ENCODE data around the gene ARMC5. TPM values are rescaled to one million over a fixed set of nuclear protein-coding genes. Genes with fewer than 3 reads are reported as not detected.
"Not testable (repeated sequence)": the region's sequence is repeated elsewhere in the genome, so short reads cannot be mapped to it uniquely, and the experiment has no call there.

Gene ARMC5
- total RNA-seq, 2 experiments from 2014 or later = 13.7 to 14.3 TPM

DNA sequence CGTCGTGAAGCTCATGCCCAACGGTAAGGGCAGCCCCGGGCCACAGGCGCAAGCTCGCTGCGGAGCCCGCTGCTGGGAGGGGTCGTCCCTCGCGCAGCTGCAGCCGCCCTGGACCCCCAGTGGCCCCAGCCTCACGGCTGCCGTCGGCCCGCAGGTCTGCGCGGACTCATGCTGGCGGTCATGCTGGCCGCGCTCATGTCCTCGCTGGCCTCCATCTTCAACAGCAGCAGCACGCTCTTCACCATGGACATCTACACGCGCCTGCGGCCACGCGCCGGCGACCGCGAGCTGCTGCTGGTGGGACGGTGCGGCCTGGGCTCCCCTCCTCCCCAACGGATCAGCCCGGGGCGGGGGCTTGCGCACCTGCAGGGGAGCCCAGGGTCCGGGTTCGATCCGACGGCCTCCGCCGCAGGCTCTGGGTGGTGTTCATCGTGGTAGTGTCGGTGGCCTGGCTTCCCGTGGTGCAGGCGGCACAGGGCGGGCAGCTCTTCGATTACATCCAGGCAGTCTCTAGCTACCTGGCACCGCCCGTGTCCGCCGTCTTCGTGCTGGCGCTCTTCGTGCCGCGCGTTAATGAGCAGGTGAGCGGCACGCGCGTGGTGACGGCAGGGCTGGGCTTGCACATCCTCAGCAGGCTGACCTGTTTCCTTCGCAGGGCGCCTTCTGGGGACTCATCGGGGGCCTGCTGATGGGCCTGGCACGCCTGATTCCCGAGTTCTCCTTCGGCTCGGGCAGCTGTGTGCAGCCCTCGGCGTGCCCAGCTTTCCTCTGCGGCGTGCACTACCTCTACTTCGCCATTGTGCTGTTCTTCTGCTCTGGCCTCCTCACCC is 29.4 kb downstream of the ARMC5 start:
- Mint-ChIP-seq H3K27ac (no peak overlapping the region), H3K27me3 (no peaks in the 10 kb centered on the region), H3K4me3 (no peak overlapping the region), H3K36me3 (peaks cover 6% of the 10 kb centered on the region), H3K9me3 (no peaks in the 10 kb centered on the region), H3K4me1 (peaks cover 3% of the 10 kb centered on the region)
- no peak for DNase-seq

DNA sequence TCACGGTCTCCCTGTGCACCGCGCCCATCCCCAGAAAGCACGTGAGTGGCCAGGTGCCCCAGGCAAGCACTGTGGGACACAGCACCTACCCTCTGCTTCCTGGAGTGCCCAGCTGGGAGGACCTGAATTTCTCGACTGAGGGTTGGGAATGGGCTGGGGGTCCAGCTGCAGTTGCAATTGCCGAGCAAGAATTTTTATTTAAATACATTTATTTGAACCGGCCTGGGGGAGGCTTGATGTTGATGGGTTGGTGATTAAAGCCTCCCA is 29.9 kb downstream of the ARMC5 start:
- no peak for DNase-seq
- peaks cover 6% of the 10 kb centered on the region for H3K36me3 Mint-ChIP-seq
- no peaks in the 10 kb centered on the region for H3K9me3 Mint-ChIP-seq
- no peak overlapping the region for H3K27ac Mint-ChIP-seq
- H3K4me1 Mint-ChIP-seq = peaks cover 3% of the 10 kb centered on the region
- no peak overlapping the region for H3K4me3 Mint-ChIP-seq
- no peaks in the 10 kb centered on the region for H3K27me3 Mint-ChIP-seq

DNA sequence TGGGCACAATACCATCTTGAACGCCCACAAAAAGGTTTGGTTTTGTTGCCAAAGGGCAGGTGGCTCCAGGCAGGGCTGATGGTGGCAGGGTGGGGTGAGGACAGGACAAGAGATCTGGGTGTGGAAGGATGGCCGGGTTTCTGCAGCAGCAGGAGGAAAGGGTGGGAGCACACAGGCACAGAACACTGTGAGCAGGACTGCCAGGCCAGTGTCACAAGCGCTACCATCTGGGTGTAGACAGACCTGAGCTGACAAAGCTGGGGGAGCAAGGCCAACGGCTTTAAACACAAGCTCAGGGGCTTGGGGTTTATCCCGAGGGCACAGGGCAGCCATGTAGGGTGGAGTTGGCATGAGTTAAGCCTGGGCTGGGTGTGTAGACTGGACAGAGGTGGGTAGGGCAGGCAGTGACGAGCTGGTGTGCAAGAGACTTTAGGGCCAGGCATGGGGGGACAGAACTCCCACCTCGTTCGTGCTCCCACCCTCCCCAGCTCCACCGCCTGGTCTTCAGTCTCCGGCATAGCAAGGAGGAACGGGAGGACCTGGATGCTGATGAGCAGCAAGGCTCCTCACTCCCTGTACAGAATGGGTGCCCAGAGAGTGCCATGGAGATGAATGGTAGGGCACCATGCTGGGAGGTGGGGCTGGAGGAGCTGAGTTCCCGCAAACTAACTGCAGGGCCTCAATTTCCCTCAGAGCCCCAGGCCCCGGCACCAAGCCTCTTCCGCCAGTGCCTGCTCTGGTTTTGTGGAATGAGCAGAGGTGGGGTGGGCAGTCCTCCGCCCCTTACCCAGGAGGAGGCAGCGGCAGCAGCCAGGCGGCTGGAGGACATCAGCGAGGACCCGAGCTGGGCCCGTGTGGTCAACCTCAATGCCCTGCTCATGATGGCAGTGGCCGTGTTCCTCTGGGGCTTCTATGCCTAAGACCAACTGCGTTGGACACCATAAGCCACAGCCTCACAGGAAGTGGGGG is 30.6 kb downstream of the ARMC5 start:
- Mint-ChIP-seq H3K27me3 (no peaks in the 10 kb centered on the region), H3K4me3 (no peak overlapping the region), H3K36me3 (peaks cover 6% of the 10 kb centered on the region), H3K9me3 (no peaks in the 10 kb centered on the region), H3K27ac (no peak overlapping the region), H3K4me1 (peaks cover 3% of the 10 kb centered on the region)
- DNase-seq = no peak

DNA sequence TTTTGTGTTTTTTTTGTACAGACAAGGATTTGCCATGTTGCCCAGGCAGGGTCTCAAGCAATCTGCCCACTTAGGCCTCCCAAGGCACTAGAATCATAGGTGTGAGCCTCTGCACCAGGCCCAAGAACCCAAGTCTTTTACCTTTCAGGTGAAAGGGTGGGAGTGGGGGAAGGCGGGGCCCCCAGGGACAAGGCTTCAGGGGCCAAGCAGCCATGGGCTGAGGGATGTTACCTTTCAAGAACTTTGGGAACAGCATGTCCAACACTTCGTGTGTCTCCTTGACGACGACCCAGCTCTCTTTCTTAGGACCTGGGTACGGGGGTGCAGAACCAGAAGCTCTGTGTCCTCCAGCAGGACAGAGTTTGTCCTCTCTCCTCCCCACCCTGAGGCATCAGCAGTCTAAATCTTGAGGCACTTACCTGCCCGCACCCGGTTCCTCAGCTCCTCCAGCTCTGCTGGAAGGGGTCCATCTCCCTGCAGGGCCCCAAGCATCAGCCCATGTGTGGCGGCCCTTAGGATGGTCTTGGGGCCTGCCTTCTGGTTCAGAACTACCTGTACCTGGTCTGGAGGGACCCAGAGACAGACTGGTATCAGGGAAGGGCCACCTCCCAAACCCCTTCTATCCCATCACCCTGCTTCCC is 32.6 kb downstream of the ARMC5 start:
- peaks cover 3% of the 10 kb centered on the region for H3K4me1 Mint-ChIP-seq
- no peaks in the 10 kb centered on the region for H3K27me3 Mint-ChIP-seq
- H3K4me3 Mint-ChIP-seq = no peak overlapping the region
- no peak overlapping the region for H3K27ac Mint-ChIP-seq
- no peaks in the 10 kb centered on the region for H3K9me3 Mint-ChIP-seq
- DNase-seq = no peak
- H3K36me3 Mint-ChIP-seq = peaks cover 6% of the 10 kb centered on the region

DNA sequence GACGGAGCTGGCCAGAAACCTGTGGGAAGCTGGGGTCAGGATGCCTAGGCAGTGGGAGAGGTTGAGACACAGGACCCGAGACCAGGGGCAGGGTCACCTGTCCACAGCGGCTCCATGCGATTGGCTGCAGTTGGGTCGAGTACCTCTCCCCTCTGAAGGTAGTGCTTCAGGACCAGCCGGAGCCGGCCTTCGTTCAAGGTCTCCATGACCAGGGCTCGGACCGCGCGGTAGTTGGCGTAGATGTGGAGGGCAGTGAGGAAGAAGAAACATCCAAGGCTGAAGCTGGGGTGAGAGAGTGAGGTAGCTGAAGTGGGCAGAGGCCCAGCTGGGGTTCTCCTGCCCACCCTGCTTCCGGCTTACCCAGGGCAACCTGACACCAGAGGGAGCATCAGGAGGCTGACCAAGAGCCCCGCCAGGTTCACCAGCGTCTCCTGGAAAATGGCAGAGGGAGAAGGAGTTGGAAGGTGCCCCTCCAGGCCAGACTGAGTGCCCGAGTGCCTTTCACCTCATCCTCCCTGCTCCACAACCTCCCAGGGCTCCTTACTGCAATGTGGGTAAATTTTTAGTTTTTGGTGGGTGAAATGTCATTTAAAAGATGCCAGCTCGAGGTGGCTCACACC is 34.3 kb downstream of the ARMC5 start:
- peaks cover 6% of the 10 kb centered on the region for H3K36me3 Mint-ChIP-seq
- no peaks in the 10 kb centered on the region for H3K4me1 Mint-ChIP-seq
- no peak overlapping the region for H3K27ac Mint-ChIP-seq
- no peaks in the 10 kb centered on the region for H3K9me3 Mint-ChIP-seq
- H3K27me3 Mint-ChIP-seq = no peaks in the 10 kb centered on the region
- DNase-seq = no peak
- H3K4me3 Mint-ChIP-seq = no peak overlapping the region

DNA sequence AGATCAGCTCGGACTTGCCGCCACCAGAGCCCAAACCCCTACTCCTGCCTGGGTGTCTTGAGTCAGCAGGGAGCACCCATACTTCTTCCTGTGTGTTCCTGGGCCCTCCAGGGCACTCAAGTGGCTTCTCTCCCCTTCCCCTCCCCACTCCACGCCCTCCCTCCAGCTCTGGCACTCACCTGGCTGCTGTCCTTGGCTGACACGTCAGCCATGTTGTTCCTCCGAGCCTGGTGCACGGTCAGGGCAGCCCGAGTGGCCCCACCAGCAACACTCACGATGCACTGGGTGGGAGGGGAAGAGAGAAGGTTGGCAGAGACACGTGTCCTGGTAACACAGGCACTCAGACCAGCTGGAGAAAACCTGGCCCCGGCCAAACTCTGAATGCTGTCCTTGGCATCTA is 37.4 kb downstream of the ARMC5 start:
- H3K27me3 Mint-ChIP-seq = no peaks in the 10 kb centered on the region
- H3K27ac Mint-ChIP-seq = no peak overlapping the region
- H3K9me3 Mint-ChIP-seq = no peaks in the 10 kb centered on the region
- peaks cover 5% of the 10 kb centered on the region for H3K4me1 Mint-ChIP-seq
- H3K4me3 Mint-ChIP-seq = no peak overlapping the region
- DNase-seq = no peak
- peaks cover 5% of the 10 kb centered on the region for H3K36me3 Mint-ChIP-seq

DNA sequence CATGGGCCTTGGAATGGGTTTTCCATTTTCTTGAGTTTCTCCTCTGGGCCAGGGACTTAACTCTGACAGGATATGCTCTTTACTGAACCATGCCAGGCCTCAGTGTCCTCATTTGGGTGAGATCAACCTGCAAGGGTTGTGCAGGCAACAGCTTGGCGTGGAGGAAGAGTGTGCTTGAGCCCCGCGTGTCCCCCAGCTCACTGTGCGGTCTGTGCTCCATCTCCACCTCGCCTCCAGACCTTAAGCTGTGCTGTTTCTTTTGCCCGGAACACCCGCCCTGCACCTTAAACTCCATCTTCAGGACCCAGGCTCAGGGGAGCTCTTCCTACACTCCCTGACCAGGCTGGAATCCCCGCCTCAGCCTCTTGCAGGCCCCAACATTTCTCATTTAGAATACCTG is 39.2 kb downstream of the ARMC5 start:
- peaks cover 9% of the 10 kb centered on the region for H3K4me1 Mint-ChIP-seq
- H3K4me3 Mint-ChIP-seq = no peak overlapping the region
- H3K27me3 Mint-ChIP-seq = no peaks in the 10 kb centered on the region
- no peaks in the 10 kb centered on the region for H3K9me3 Mint-ChIP-seq
- no peak for DNase-seq
- peaks cover 2% of the 10 kb centered on the region for H3K36me3 Mint-ChIP-seq
- no peak overlapping the region for H3K27ac Mint-ChIP-seq

DNA sequence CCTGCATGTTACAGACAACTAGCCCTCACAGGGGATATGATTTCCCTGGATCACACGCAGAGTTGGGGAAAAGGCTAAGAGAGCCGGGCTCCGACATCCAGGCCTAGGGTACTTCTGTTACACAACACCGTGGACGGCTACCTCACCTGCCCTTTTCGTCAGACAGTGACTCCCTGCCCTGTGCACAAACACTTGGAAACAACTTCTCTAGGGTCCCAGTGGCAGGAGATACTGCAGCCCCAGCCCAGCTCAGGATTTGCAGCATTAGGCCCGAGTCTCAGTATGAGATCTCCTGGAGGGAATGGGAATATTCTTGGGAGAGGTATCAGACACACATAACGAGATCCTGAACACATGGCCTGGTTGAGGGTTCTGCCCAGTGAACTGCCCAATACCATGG is 40.6 kb downstream of the ARMC5 start:
- no peak for DNase-seq
- Mint-ChIP-seq H3K27me3 (no peaks in the 10 kb centered on the region), H3K9me3 (no peaks in the 10 kb centered on the region), H3K4me3 (no peak overlapping the region), H3K27ac (no peak overlapping the region), H3K4me1 (peaks cover 16% of the 10 kb centered on the region), H3K36me3 (peaks cover 7% of the 10 kb centered on the region)

DNA sequence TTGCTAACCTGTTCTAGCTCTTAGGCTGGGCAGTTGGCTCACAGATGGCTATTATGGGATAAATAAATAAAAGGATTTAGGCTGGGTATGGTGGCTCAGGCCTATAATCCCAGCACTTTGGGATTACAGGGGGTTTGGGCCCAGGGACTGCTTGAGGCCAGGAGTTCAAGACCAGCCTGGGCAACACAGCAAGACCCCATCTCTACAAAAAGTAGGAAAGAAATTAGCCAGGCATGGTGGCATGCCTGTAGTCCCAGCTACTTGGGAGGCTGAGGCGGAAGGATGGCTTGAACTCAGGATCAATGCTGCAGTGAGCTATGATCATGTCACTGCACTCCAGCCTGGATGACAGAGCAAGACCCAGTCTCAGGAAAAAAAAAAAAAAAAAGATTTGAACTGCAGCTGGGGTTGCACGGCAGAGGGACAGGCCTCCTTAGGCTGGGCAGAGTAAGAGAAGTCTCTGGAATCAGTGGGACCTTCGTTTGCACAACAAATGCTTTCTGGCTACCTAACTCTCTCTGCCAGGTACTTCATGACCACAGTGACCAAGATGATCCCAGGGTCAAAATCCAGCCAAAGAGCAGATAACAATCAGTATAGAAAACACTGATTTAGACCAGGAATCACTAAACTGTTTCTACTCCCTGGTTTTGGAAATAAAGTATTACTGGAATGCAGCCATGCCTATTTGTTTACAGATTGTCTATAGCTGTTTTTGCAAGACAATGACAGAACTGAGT is 42.1 kb downstream of the ARMC5 start:
- H3K27me3 Mint-ChIP-seq = no peaks in the 10 kb centered on the region
- no peak overlapping the region for H3K4me3 Mint-ChIP-seq
- no peak overlapping the region for H3K27ac Mint-ChIP-seq
- peaks cover 30% of the 10 kb centered on the region for H3K4me1 Mint-ChIP-seq
- H3K9me3 Mint-ChIP-seq = no peaks in the 10 kb centered on the region
- peaks cover 13% of the 10 kb centered on the region for H3K36me3 Mint-ChIP-seq
- no peak for DNase-seq

DNA sequence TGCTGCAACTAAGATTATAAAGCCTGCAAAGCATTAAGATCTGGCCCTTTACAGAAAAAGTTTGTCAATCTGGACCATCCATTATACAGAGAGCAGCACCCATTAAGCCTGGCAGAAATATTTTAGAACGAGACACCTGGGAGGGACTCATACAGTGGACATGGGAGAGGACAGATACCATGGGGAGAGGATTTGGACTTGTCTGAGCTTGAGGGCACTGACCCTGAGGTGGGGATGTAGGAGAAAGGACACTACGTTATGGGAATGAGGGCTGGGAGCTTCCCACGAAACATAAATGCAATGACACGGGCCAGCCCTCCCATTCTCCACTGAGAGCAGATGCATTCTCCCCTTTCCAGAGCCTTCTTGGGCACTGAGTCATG is 42.7 kb downstream of the ARMC5 start:
- H3K36me3 Mint-ChIP-seq = peaks cover 13% of the 10 kb centered on the region
- no peaks in the 10 kb centered on the region for H3K9me3 Mint-ChIP-seq
- no peak for DNase-seq
- peaks cover 34% of the 10 kb centered on the region for H3K4me1 Mint-ChIP-seq
- no peaks in the 10 kb centered on the region for H3K27me3 Mint-ChIP-seq
- H3K27ac Mint-ChIP-seq = no peak overlapping the region
- H3K4me3 Mint-ChIP-seq = no peak overlapping the region

DNA sequence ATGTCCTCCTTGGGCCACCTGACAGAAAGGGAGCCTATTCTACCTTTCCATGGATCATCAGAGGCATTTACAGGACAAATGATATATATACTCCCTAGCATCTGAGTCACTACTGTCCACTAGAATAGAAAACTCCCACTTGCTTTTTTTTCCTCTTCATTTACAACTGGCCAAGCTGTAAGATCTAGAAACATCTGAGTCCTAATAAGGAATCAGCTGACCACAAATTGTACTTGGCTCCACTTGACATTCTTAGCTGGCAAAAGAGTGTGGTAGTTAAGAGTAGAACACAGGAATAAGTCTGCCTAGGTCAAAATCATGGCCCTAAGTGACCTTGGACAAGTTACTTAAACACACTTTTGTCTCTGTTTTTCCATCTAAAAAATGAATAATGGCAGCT is 43.7 kb downstream of the ARMC5 start:
- peaks cover 39% of the 10 kb centered on the region for H3K4me1 Mint-ChIP-seq
- peaks cover 13% of the 10 kb centered on the region for H3K36me3 Mint-ChIP-seq
- H3K27ac Mint-ChIP-seq = peak overlapping the region; percentile 62
- H3K9me3 Mint-ChIP-seq = no peaks in the 10 kb centered on the region
- DNase-seq = no peak
- no peak overlapping the region for H3K4me3 Mint-ChIP-seq
- no peaks in the 10 kb centered on the region for H3K27me3 Mint-ChIP-seq

DNA sequence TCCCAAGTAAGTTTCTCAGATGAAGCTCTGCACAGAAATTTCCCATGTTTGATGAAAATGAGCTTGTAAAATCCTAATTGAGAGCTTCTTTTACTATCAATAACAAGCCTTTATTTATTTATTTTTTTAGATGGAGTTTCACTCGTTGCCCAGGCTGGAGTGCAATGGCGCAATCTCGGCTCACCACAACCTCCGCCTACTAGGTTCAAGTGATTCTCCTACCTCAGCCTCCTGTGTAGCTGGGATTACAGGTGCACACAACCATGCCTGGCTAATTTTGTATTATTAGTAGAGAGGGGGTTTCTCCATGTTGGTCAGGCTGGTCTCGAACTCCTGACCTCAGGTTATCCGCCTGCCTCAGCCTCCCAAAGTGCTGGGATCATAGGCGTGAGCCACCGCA is 44.3 kb downstream of the ARMC5 start:
- not testable (repeated sequence) for DNase-seq, H3K4me3 Mint-ChIP-seq, H3K27me3 Mint-ChIP-seq, H3K27ac Mint-ChIP-seq, H3K9me3 Mint-ChIP-seq
- Mint-ChIP-seq H3K36me3 (peaks cover 13% of the 10 kb centered on the region), H3K4me1 (peaks cover 39% of the 10 kb centered on the region)

DNA sequence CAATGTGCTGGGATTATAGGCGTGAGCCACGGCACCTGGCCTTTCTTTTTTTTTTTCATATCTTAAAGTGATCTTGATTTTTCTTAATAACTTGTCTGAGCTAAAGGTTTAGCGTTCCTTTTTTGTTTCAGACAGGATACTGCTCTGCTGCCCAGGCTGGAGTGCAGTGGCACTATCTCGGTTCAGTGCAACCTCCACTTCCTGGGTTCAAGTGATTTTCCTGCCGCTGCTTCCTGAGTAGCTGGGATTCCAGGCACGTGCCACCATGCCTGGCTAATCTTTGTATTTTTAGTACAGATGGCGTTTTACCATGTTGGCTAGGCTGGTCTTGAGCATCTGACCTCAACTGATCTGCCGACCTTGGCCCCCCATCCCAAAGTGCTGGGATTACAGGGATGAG is 44.9 kb downstream of the ARMC5 start:
- Mint-ChIP-seq H3K4me3 (no peak overlapping the region), H3K36me3 (peaks cover 10% of the 10 kb centered on the region), H3K27me3 (no peaks in the 10 kb centered on the region), H3K4me1 (peaks cover 44% of the 10 kb centered on the region), H3K27ac (no peak overlapping the region), H3K9me3 (no peaks in the 10 kb centered on the region)
- DNase-seq = no peak

DNA sequence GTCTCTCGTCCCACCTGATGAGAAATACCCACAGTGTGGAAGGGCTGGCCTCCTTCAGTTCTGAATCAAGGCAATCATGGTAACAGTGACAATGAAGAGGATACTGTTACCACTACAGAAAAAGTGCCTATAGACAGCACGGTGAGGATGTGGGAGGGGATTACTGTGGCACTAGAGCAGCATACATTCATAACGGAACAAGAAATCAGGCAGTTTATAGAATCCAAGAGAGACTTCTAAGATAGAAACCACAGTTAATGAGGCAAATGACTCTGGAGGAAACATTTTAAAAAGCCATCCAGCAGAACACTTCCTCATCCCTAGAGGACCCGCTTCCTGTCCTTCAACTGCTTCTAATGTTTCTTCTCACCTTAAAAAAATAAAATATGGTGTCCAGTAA is 46.2 kb downstream of the ARMC5 start:
- Mint-ChIP-seq H3K9me3 (peaks cover 2% of the 10 kb centered on the region), H3K4me1 (peaks cover 51% of the 10 kb centered on the region), H3K4me3 (peak overlapping the region; percentile 47), H3K36me3 (peaks cover 10% of the 10 kb centered on the region), H3K27ac (peak overlapping the region; percentile 77), H3K27me3 (no peaks in the 10 kb centered on the region)
- DNase-seq = no peak
